HCT116 (cell line): ENCODE data around the gene UBE2D4. TPM values are rescaled to one million over a fixed set of nuclear protein-coding genes. Genes with fewer than 3 reads are reported as not detected.
A peak's percentile ranks its signal among the peaks of the same experiment; 100 is the strongest.
"Not testable (repeated sequence)": the region's sequence is repeated elsewhere in the genome, so short reads cannot be mapped to it uniquely, and the experiment has no call there.

ENCODE experiments used
- ATAC-seq: fragments of 200-7000 bp; cut with Tn5 transposase; 2 replicates; pipeline ENCODE4 v1.9.1; 2020; ENCODE audit warnings: mild to moderate bottlenecking, moderate library complexity
- BruUV-seq: library from RNA; stranded (reverse); fragments of 400-500 nt; replicated peaks from 2 replicates; lab custom pipeline; 2021; lab: Mats Ljungman, UMichigan
- CTCF ChIA-PET: fragments of 300-600 bp; sonication (Branson Sonifier 250); formaldehyde crosslinking; loops from one replicate; lab custom pipeline; 2021; ENCODE audit warnings: antibody characterized with exemption; lab: Charles Lee
- POLR2A ChIA-PET: fragments of 300-600, 350-600 bp; sonication (Branson Sonifier 250); formaldehyde crosslinking; loops from one replicate; lab custom pipeline; 2021; ENCODE audit warnings: antibody characterized with exemption; lab: Charles Lee
- RAD21 ChIA-PET, 2 experiments: fragments of 300-600 bp; sonication (Branson Sonifier 250); formaldehyde crosslinking; loops; one replicate each; lab custom pipeline; 2023; ENCODE audit warnings: low total read pairs in 2 of 2; ENCODE audit not compliant: uncharacterized antibody in 2 of 2, unreplicated experiment in 2 of 2, low non-redundant PET in 1 of 2; lab: Charles Lee
- DNase-seq: peaks from one replicate; pipeline ENCODE4 v3.0.0-alpha.2; 2010; ENCODE audit warnings: low read depth, low spot score
- H2AFZ ChIP-seq: fragments of 200-600 bp; shearing (Covaris generic), sonication (generic); 2 replicates; pipeline ENCODE4 v1.6.1; 2017; ENCODE audit warnings: low read depth, mixed run types, mixed read lengths, antibody characterized with exemption, low read length; ENCODE audit not compliant: poor library complexity, severe bottlenecking
- H3K27ac ChIP-seq: 2 replicates; pipeline ENCODE4 v1.5.1; 2012; ENCODE audit warnings: low read depth, low read length
- H3K27me3 ChIP-seq: fragments of 200-600 bp; sonication (generic); 2 replicates; pipeline ENCODE4 v1.6.1; 2016; ENCODE audit warnings: mixed run types, low read length, mixed read lengths; ENCODE audit not compliant: insufficient read depth
- H3K36me3 ChIP-seq, 2 experiments: fragments of 200-500 bp in 1 of 2; fragments of 200-600 bp in 1 of 2; sonication (Bioruptor generic) in 1 of 2; sonication (generic) in 1 of 2; 2 replicates each; pipeline versions ENCODE4 v1.5.1 to v1.6.1; 2014 to 2016; ENCODE audit warnings: low read length in 2 of 2, inconsistent platforms in 1 of 2, mixed read lengths in 1 of 2, mixed run types in 1 of 2; ENCODE audit not compliant: insufficient read depth in 2 of 2, control insufficient read depth in 1 of 2
- H3K4me1 ChIP-seq, 2 experiments: fragments of 200-600 bp in 1 of 2; sonication (generic) in 1 of 2; 2 replicates each; pipeline versions ENCODE4 v1.5.1 to v1.6.1; 2012 to 2017; ENCODE audit warnings: low read length in 2 of 2, inconsistent platforms in 1 of 2, mild to moderate bottlenecking in 1 of 2, mixed read lengths in 1 of 2, mixed run types in 1 of 2, moderate library complexity in 1 of 2; ENCODE audit not compliant: insufficient read depth in 2 of 2, control insufficient read depth in 1 of 2
- H3K4me2 ChIP-seq: fragments of 200-600 bp; sonication (generic); 2 replicates; pipeline ENCODE4 v1.6.1; 2017; ENCODE audit warnings: mixed run types, low read length, mixed read lengths
- H3K4me3 ChIP-seq, 2 experiments: fragments of 200-600 bp in 1 of 2; sonication (generic) in 1 of 2; replicated peaks in 1 of 2; 2 replicates each; pipeline ENCODE4 v1.5.1; 2011 to 2016; ENCODE audit warnings: low read length in 2 of 2, control low read depth in 1 of 2, low read depth in 1 of 2, mild to moderate bottlenecking in 1 of 2, mixed read lengths in 1 of 2, mixed run types in 1 of 2
- H3K79me2 ChIP-seq: fragments of 200-600 bp; sonication (generic); 2 replicates; pipeline ENCODE4 v1.6.1; 2017; ENCODE audit warnings: mild to moderate bottlenecking, mixed run types, low read length, moderate library complexity, mixed read lengths; ENCODE audit not compliant: insufficient read depth
- H3K9ac ChIP-seq: fragments of 200-600 bp; sonication (generic); 2 replicates; pipeline ENCODE4 v1.6.1; 2016; ENCODE audit warnings: low read length, mixed read lengths
- H3K9me2 ChIP-seq: fragments of 200-600 bp; sonication (generic), shearing (Covaris generic); 2 replicates; pipeline ENCODE4 v1.6.1; 2017; ENCODE audit warnings: mixed run types, mild to moderate bottlenecking, moderate library complexity; ENCODE audit not compliant: insufficient read depth
- H3K9me3 ChIP-seq, 2 experiments: fragments of 200-500 bp in 1 of 2; fragments of 200-600 bp in 1 of 2; sonication (Bioruptor generic) in 1 of 2; sonication (generic) in 1 of 2; 2 replicates each; pipeline ENCODE4 v1.6.1; 2014 to 2017; ENCODE audit warnings: low read length in 2 of 2, mixed read lengths in 2 of 2, inconsistent platforms in 1 of 2, low read depth in 1 of 2, mild to moderate bottlenecking in 1 of 2, mixed run types in 1 of 2, moderate library complexity in 1 of 2; ENCODE audit not compliant: control insufficient read depth in 1 of 2, insufficient read depth in 1 of 2
- H4K20me1 ChIP-seq: fragments of 200-600 bp; sonication (generic), shearing (Covaris generic); 2 replicates; pipeline ENCODE4 v1.6.1; 2017; ENCODE audit warnings: mixed run types, mild to moderate bottlenecking, moderate library complexity; ENCODE audit not compliant: insufficient read depth
- FOSL1 ChIP-seq: IDR thresholded peaks from 2 replicates; pipeline ENCODE4 v1.6.1; 2012; ENCODE audit warnings: low read depth
- JUND ChIP-seq: IDR thresholded peaks from 2 replicates; pipeline ENCODE4 v1.6.1; 2012
- SP1 ChIP-seq: IDR thresholded peaks from 2 replicates; pipeline ENCODE4 v1.6.1; 2012; ENCODE audit warnings: low read depth
- intact Hi-C: fragments of 100-400 bp; cut with micrococcal nuclease; formaldehyde crosslinking; loops from 2 replicates; pipeline ENCODE4 v1.10.0; 2022
- total RNA-seq: library from RNA; stranded (reverse); gene quantifications from one replicate; pipeline ENCODE4 v1.2.1, GENCODE V29; 2021; ENCODE audit not compliant: unreplicated experiment

The UBE2D4 gene
- total RNA-seq, 1 experiment from 2014 or later = 12.9 TPM

DNA sequence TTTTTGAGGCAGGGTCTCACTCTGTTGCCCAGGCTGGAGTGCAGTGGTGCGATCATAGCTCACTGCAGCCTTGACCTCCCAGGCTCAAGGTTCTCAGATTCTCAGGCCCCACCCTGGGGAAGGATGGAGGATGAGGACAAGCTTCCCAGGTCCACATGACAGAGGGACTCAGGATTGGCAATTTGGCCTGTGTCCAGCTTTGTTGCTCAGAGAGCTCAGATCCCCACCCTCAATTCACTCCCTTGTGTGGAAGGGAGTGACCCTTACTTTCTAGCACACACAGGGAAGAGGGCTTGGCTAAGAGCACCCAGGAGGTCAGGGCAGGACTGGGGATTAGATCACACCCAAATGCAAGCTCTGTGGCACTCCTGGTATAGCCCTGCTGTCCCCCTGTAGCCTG, 64.6 kb downstream of the UBE2D4 start:
- H3K36me3 ChIP-seq, BruUV-seq, H3K27ac ChIP-seq, CTCF ChIA-PET, H3K4me1 ChIP-seq, POLR2A ChIA-PET, H3K27me3 ChIP-seq, H3K9me3 ChIP-seq, intact Hi-C loops, H2AFZ ChIP-seq, H3K9me2 ChIP-seq, H3K4me3 ChIP-seq, DNase-seq, H4K20me1 ChIP-seq, RAD21 ChIA-PET, ATAC-seq, H3K79me2 ChIP-seq, H3K9ac ChIP-seq, H3K4me2 ChIP-seq: not testable (repeated sequence)

DNA sequence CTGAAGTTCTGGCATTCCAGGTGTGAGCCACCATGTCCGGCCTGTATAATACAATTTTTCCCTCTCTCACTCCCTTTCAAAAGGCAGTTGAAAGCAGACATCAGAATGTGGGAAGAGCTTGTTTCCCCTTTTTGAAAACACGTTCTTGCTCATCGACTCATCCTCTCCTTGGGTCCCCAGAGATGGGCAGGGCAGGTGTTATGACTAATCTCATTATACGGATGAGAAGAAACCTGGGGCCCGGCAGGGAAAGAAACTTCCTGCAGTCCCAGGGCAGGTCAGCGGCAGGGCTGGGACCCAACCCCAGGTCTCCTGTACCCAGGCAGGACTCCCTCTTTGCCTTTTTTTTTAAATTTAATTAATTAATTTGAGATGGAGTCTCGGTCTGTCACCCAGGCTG, 66.7 kb downstream of the UBE2D4 start:
- H3K36me3 ChIP-seq, H3K9me2 ChIP-seq, intact Hi-C loops, BruUV-seq, H3K79me2 ChIP-seq, H3K27me3 ChIP-seq, H3K4me3 ChIP-seq, H3K9me3 ChIP-seq, H3K9ac ChIP-seq, POLR2A ChIA-PET, H2AFZ ChIP-seq, CTCF ChIA-PET, RAD21 ChIA-PET, H4K20me1 ChIP-seq, H3K4me1 ChIP-seq: not testable (repeated sequence)
- H3K27ac ChIP-seq = peak overlapping the region; percentile 38; the same call in 1 of the 2 replicates
- TF ChIP-seq SP1 = peak; percentile 28; the same call in 1 of the 2 replicates
- peak; percentile 53; the same call in 1 of the 2 replicates for TF ChIP-seq FOSL1
- TF ChIP-seq JUND = peak; percentile 38
- peak; percentile 78 for ATAC-seq
- peak; percentile 10 for DNase-seq
- H3K4me2 ChIP-seq = peak overlapping the region; percentile 17; the same call in 1 of the 2 replicates

DNA sequence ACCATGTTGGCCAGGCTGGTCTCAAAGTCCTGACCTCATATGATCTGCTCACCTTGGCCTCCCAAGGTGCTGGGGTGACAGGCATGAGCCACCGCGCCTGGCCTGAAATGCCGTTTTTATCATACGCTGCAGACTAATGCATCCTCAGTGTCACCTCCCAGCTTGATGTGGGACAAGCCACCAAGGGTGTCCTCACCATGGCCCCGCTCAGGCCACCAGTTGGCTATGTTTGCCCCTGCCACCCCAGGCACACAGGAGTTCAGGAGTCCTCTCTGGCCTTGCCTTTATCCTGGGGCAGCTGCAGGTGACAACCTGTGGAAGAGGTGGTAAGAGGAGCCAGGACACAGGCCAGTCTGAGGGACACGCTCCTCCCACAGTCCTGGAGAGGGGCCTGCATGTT, 68.4 kb downstream of the UBE2D4 start:
- intact Hi-C loops, DNase-seq, H3K4me1 ChIP-seq, H3K4me3 ChIP-seq, H3K27ac ChIP-seq, CTCF ChIA-PET, POLR2A ChIA-PET, ATAC-seq, H3K9me3 ChIP-seq, H3K79me2 ChIP-seq, RAD21 ChIA-PET, H4K20me1 ChIP-seq, H3K9me2 ChIP-seq, BruUV-seq, H3K27me3 ChIP-seq, H2AFZ ChIP-seq, H3K4me2 ChIP-seq, H3K9ac ChIP-seq, H3K36me3 ChIP-seq: not testable (repeated sequence)

DNA sequence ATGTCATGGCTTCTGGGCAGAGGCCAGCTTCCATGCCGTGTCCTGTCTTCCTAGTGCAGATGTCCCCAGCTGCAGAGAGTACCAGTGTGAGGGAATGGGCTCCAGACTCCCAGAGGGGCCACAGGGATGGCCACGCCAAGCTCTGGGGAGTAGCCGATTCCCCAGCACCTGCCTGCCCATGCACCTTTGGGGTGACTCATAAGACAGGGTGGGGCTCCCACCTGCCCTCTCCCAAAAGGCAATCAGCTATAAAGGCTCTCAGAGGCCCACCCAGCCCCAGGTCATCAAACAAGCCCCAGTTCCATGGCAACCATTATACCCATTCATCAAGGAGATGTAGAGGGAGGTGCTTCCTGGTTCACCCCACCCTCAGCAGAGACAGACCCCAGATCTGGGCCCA, 71.3 kb downstream of the UBE2D4 start, which contains the start of gene SPDYE1:
Gene SPDYE1 (plus strand): TSS at position 366 of the 400 bp plus-strand sequence. CDS start 2,053 bp downstream, outside the sequence.
- RAD21 ChIA-PET, ATAC-seq, H3K27ac ChIP-seq, DNase-seq, H3K9ac ChIP-seq, POLR2A ChIA-PET, H3K36me3 ChIP-seq, H4K20me1 ChIP-seq, H3K4me1 ChIP-seq, H3K79me2 ChIP-seq, H3K4me3 ChIP-seq, H3K4me2 ChIP-seq, CTCF ChIA-PET, intact Hi-C loops, H3K9me3 ChIP-seq, H2AFZ ChIP-seq, H3K27me3 ChIP-seq, H3K9me2 ChIP-seq, BruUV-seq: not testable (repeated sequence)
